ENCODE data around the gene CDK7. TPM values are rescaled to one million over a fixed set of nuclear protein-coding genes. Genes with fewer than 3 reads are reported as not detected.

Gene CDK7
- total and polyA plus RNA-seq, 12 donors = 10.5 to 17.9 (median 13.7) TPM

DNA sequence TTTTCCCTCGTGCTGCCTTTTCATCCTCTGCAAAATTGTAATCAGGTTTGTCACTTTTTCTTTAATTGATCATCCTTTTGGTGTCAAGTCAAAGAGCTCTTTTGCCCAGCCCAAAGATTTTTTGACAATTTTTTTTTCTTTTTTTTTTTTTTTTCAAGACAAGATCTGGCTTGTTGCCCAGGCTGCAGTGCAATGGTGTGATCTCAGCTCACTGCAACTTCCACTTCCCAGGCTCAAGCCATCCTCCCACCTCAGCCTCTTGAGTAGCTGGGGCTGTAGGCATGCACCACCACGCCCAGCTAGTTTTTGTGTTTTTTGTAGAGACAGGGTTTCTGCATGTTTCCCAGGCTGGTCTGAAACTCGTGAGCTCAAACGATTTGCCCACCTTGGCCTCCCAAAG is 36.7 kb downstream of the CDK7 start:
- 57 to 59% methylated on average over 4 of the region's 4 CpGs for WGBS, 2 donors
- H3K4me3 ChIP-seq = no peak overlapping the region
- TF ChIP-seq, protein P1, sequence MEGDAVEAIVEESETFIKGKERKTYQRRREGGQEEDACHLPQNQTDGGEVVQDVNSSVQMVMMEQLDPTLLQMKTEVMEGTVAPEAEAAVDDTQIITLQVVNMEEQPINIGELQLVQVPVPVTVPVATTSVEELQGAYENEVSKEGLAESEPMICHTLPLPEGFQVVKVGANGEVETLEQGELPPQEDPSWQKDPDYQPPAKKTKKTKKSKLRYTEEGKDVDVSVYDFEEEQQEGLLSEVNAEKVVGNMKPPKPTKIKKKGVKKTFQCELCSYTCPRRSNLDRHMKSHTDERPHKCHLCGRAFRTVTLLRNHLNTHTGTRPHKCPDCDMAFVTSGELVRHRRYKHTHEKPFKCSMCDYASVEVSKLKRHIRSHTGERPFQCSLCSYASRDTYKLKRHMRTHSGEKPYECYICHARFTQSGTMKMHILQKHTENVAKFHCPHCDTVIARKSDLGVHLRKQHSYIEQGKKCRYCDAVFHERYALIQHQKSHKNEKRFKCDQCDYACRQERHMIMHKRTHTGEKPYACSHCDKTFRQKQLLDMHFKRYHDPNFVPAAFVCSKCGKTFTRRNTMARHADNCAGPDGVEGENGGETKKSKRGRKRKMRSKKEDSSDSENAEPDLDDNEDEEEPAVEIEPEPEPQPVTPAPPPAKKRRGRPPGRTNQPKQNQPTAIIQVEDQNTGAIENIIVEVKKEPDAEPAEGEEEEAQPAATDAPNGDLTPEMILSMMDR (IDR thresholded peaks at IDR 0.05) = no peak
- peaks cover 0 to 9% (median 0%) of the 10 kb centered on the region in 9 donors for H3K4me1 ChIP-seq
- ATAC-seq (peak in 1 of 8 donors; percentile 61), DNase-seq (peak in 1 of 2 donors; percentile 14)
- no peaks in the 10 kb centered on the region for H3K27me3 ChIP-seq
- no peak overlapping the region for H3K27ac ChIP-seq
- H3K9me3 ChIP-seq = no peaks in the 10 kb centered on the region
- H3K36me3 ChIP-seq = peaks cover 0 to 89% (median 25%) of the 10 kb centered on the region in 9 donors
- intact Hi-C loops (cut with DNase I) = loop anchor here in 1 of 10 donors (10.0 kb wide), 1 partner anchor 157 kb away; no protein-coding TSS in a partner anchor

- Histone ChIP-seq H3K36me3 (peaks cover 0 to 90% (median 15%) of the 10 kb centered on the region in 9 donors), H3K9me3 (no peaks in the 10 kb centered on the region), H3K27me3 (no peaks in the 10 kb centered on the region), H3K27ac (no peak overlapping the region), H3K4me3 (no peak overlapping the region), H3K4me1 (peaks cover 0 to 9% (median 0%) of the 10 kb centered on the region in 9 donors)
- 98 to 99% methylated on average over 7 of the region's 7 CpGs for WGBS, 2 donors
- TF ChIP-seq, protein P1 (IDR thresholded peaks at IDR 0.05) = no peak
- intact Hi-C loops (cut with DNase I) = loop anchor here in 1 of 10 donors (10.0 kb wide), 1 partner anchor 161 kb away; no protein-coding TSS in a partner anchor
- DNase-seq = no peak
- no peak for ATAC-seq
These were observed 40.9 kb downstream of the CDK7 start for GRCh38 chr5:69275563-69275962.

GRCh38 chr5:69276422-69277174 is 41.9 kb downstream of the CDK7 start:
- Histone ChIP-seq H3K4me1 (peaks cover 0 to 4% (median 0%) of the 10 kb centered on the region in 9 donors), H3K36me3 (peaks cover 0 to 95% (median 17%) of the 10 kb centered on the region in 9 donors), H3K27ac (no peak overlapping the region), H3K27me3 (no peaks in the 10 kb centered on the region), H3K9me3 (no peaks in the 10 kb centered on the region), H3K4me3 (no peak overlapping the region)
- no peak for ATAC-seq
- intact Hi-C loops (cut with DNase I) = loop anchor here in 1 of 10 donors (10.0 kb wide), 1 partner anchor 162 kb away; no protein-coding TSS in a partner anchor
- TF ChIP-seq, protein P1 (IDR thresholded peaks at IDR 0.05) = no peak
- DNase-seq = no peak
- 67 to 83% methylated on average over 5 of the region's 5 CpGs for WGBS, 2 donors

DNA sequence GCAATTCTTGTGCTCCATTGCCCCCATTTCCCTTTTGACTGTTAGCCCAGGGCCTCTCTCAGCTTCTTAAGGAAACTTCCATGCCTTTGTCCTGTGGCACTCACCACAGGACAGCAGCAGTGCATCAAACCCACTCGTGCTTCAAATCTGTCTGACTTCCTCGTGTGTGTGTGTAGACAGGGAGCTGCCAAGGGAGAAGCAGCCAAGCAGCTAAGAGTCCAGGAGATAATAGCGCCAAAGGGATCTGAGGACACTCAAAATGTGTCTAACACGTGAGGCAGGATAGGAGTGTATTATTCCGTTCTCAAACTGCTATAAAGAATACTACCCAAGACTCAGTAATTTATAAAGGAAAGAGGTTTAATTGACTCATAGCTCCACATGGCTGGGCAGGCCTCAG is 44.8 kb downstream of the CDK7 start:
- Histone ChIP-seq H3K27ac (no peak overlapping the region), H3K4me1 (peaks cover 0 to 4% (median 0%) of the 10 kb centered on the region in 9 donors), H3K36me3 (peaks cover 0 to 95% (median 21%) of the 10 kb centered on the region in 9 donors), H3K27me3 (no peaks in the 10 kb centered on the region), H3K9me3 (no peaks in the 10 kb centered on the region), H3K4me3 (no peak overlapping the region)
- DNase-seq = peak in 1 of 2 donors; percentile 9
- 57 to 61% methylated on average over 5 of the region's 5 CpGs for WGBS, 2 donors
- ATAC-seq = peak in 7 of 8 donors; percentile 16 to 82 (median 56)
- intact Hi-C loops (cut with DNase I) = loop anchor here in 1 of 10 donors (10.0 kb wide), 1 partner anchor 165 kb away; no protein-coding TSS in a partner anchor
- TF ChIP-seq, protein P1 (IDR thresholded peaks at IDR 0.05) = no peak

Data from heart right ventricle (tissue), 16 donors.